GM12878 (cell line): ENCODE measurements around the gene ATXN1. TPM values are rescaled to one million over a fixed set of nuclear protein-coding genes. Genes with fewer than 3 reads are reported as not detected.

Experiments used
- ASH2L ChIP-seq: fragments of 300-600, 200-600 bp; sonication (generic); IDR thresholded peaks from 2 replicates; pipeline ENCODE4 v1.6.1; 2017; ENCODE audit warnings: low read depth, mild to moderate bottlenecking, borderline replicate concordance
- BACH1 ChIP-seq: fragments of 450-650 bp; IDR thresholded peaks from 2 replicates; pipeline ENCODE4 v1.6.1; 2017; ENCODE audit warnings: mild to moderate bottlenecking, borderline replicate concordance
- CHD2 ChIP-seq: IDR thresholded peaks from 2 replicates; pipeline ENCODE4 v1.6.1; 2011; ENCODE audit warnings: low read depth, low read length, improper control_type of control experiment, borderline replicate concordance
- CREB1 ChIP-seq: IDR thresholded peaks from 2 replicates; pipeline ENCODE4 v1.6.1; 2012; ENCODE audit warnings: low read depth, mild to moderate bottlenecking, inconsistent platforms
- EGR1 ChIP-seq, 2 experiments: IDR thresholded peaks; 1 replicate in 1 of 2; 2 replicates in 1 of 2; pipeline ENCODE4 v1.6.1; 2011 to 2012; ENCODE audit warnings: low read depth in 2 of 2, low read length in 2 of 2, borderline replicate concordance in 1 of 2, mild to moderate bottlenecking in 1 of 2, moderate library complexity in 1 of 2
- EZH2 ChIP-seq: IDR thresholded peaks from 2 replicates; pipeline ENCODE4 v1.6.1; 2012; ENCODE audit warnings: low read depth, mild to moderate bottlenecking, control low read depth, inconsistent platforms, low read length, borderline replicate concordance; ENCODE audit not compliant: control insufficient read depth
- GABPA ChIP-seq: IDR thresholded peaks from 2 replicates; pipeline ENCODE4 v1.6.1; 2014; ENCODE audit warnings: antibody characterized with exemption, low read depth, mild to moderate bottlenecking, inconsistent platforms
- GATAD2B ChIP-seq: fragments of 450-650 bp; conservative IDR thresholded peaks from 2 replicates; pipeline ENCODE4 v1.6.1; 2017; ENCODE audit warnings: low read depth, mild to moderate bottlenecking, moderate library complexity
- HCFC1 ChIP-seq: fragments of 150-350 bp; IDR thresholded peaks from 2 replicates; pipeline ENCODE4 v1.6.1; 2014; ENCODE audit warnings: low read length
- HDAC2 ChIP-seq: fragments of 200-600 bp; sonication (generic); IDR thresholded peaks from 2 replicates; pipeline ENCODE4 v1.6.1; 2017
- HDGF ChIP-seq: fragments of 450-650 bp; IDR thresholded peaks from 2 replicates; pipeline ENCODE4 v1.6.1; 2016; ENCODE audit warnings: antibody characterized with exemption
- JUNB ChIP-seq: IDR thresholded peaks from 2 replicates; pipeline ENCODE4 v1.6.1; 2016; ENCODE audit warnings: antibody characterized with exemption, mild to moderate bottlenecking
- JUND ChIP-seq: IDR thresholded peaks from 2 replicates; pipeline ENCODE4 v1.6.1; 2012; ENCODE audit warnings: low read depth, mild to moderate bottlenecking, low read length, improper control_type of control experiment, moderate library complexity
- KAT2A ChIP-seq: conservative IDR thresholded peaks from 2 replicates; pipeline ENCODE4 v1.6.1; 2011; ENCODE audit warnings: low read depth, low read length; ENCODE audit not compliant: control insufficient read depth
- MEF2A ChIP-seq: IDR thresholded peaks from 2 replicates; pipeline ENCODE4 v1.6.1; 2011; ENCODE audit warnings: low read depth, mild to moderate bottlenecking, low read length, moderate library complexity; ENCODE audit not compliant: insufficient read depth
- MEF2B ChIP-seq: fragments of 450-650 bp; IDR thresholded peaks from 2 replicates; pipeline ENCODE4 v1.6.1; 2018; ENCODE audit warnings: mild to moderate bottlenecking, moderate library complexity; ENCODE audit not compliant: partially characterized antibody, poor library complexity, severe bottlenecking
- MXI1 ChIP-seq: fragments of 150-350 bp; IDR thresholded peaks from 2 replicates; pipeline ENCODE4 v1.6.1; 2011; ENCODE audit warnings: low read depth, mild to moderate bottlenecking, inconsistent platforms, low read length, improper control_type of control experiment
- NFYA ChIP-seq: IDR thresholded peaks from 2 replicates; pipeline ENCODE4 v1.6.1; 2011; ENCODE audit warnings: low read depth, mild to moderate bottlenecking, low read length, improper control_type of control experiment, borderline replicate concordance
- NR2F1 ChIP-seq: fragments of 450-650 bp; conservative IDR thresholded peaks from 2 replicates; pipeline ENCODE4 v1.6.1; 2017; ENCODE audit warnings: mild to moderate bottlenecking
- PAX8 ChIP-seq: fragments of 450-650 bp; IDR thresholded peaks from 2 replicates; pipeline ENCODE4 v1.6.1; 2017; ENCODE audit warnings: mild to moderate bottlenecking, moderate library complexity
- POLR2AphosphoS5 ChIP-seq: IDR thresholded peaks from 2 replicates; pipeline ENCODE4 v1.6.1; 2011; ENCODE audit warnings: mild to moderate bottlenecking, low read length, inconsistent platforms
- RB1 ChIP-seq: fragments of 450-650 bp; formaldehyde crosslinking; IDR thresholded peaks from 2 replicates; pipeline ENCODE4 v1.6.1; 2017; ENCODE audit warnings: mild to moderate bottlenecking, borderline replicate concordance
- SUPT20H ChIP-seq: IDR thresholded peaks from 2 replicates; pipeline ENCODE4 v1.6.1; 2011; ENCODE audit warnings: low read depth, mild to moderate bottlenecking, low read length, moderate library complexity, borderline replicate concordance; ENCODE audit not compliant: control insufficient read depth
- TCF12 ChIP-seq: IDR thresholded peaks from 2 replicates; pipeline ENCODE4 v1.6.1; 2011; ENCODE audit warnings: low read depth, mild to moderate bottlenecking, low read length
- YBX1 ChIP-seq: fragments of 450-650 bp; IDR thresholded peaks from 2 replicates; pipeline ENCODE4 v1.6.1; 2016; ENCODE audit warnings: antibody characterized with exemption
- ZNF217 ChIP-seq: fragments of 450-650 bp; IDR thresholded peaks from 2 replicates; pipeline ENCODE4 v1.6.1; 2017; ENCODE audit warnings: antibody characterized with exemption, mild to moderate bottlenecking
- polyA plus RNA-seq, 11 experiments: library from polyadenylated mRNA; depleted of rRNA in 4 of 11; unstranded in 6 of 11; stranded (reverse) in 5 of 11; fragments of >200 nt; fragmentation: Nextera tagmentation in 4 of 11; fragmentation: Illumina TruSeq in 1 of 11; extraction: Ambion mirVana in 4 of 11; extraction: Trizol in 1 of 11; gene quantifications; 1 replicate in 1 of 11; 2 replicates in 10 of 11; pipeline versions ENCODE4 v1.2.1 to v1.2.3, GENCODE V29; 2011 to 2016; ENCODE audit warnings: inconsistent platforms in 2 of 11, missing spikeins in 2 of 11, low read depth in 1 of 11
- total RNA-seq, 4 experiments: library from RNA; depleted of rRNA in 3 of 4; stranded (reverse); fragments of >200 nt in 3 of 4; fragmentation: Illumina TruSeq in 1 of 4; extraction: Trizol in 1 of 4; gene quantifications; 2 replicates each; pipeline versions ENCODE4 v1.2.1 to v1.2.3, GENCODE V29; 2013 to 2021
- TF ChIP-seq, protein P1 (sequence below): IDR thresholded peaks from 2 replicates; pipeline ENCODE4 v1.6.1; 2012; ENCODE audit warnings: low read depth, low read length, improper control_type of control experiment
- TF ChIP-seq, protein P2 (sequence below): IDR thresholded peaks from 2 replicates; pipeline ENCODE4 v1.6.1; 2012; ENCODE audit warnings: low read depth, low read length, improper control_type of control experiment
- TF ChIP-seq, protein P3 (sequence below): IDR thresholded peaks from 2 replicates; pipeline ENCODE4 v1.6.1; 2011; ENCODE audit warnings: low read depth, low read length, improper control_type of control experiment, borderline replicate concordance

The ATXN1 gene
- total and polyA plus RNA-seq, 10 of the 15 experiments (the other 5 are each of a cell fraction or from before 2014, with no cell fraction given), result 12.2 to 51.2 (median 20.5) TPM

DNA sequence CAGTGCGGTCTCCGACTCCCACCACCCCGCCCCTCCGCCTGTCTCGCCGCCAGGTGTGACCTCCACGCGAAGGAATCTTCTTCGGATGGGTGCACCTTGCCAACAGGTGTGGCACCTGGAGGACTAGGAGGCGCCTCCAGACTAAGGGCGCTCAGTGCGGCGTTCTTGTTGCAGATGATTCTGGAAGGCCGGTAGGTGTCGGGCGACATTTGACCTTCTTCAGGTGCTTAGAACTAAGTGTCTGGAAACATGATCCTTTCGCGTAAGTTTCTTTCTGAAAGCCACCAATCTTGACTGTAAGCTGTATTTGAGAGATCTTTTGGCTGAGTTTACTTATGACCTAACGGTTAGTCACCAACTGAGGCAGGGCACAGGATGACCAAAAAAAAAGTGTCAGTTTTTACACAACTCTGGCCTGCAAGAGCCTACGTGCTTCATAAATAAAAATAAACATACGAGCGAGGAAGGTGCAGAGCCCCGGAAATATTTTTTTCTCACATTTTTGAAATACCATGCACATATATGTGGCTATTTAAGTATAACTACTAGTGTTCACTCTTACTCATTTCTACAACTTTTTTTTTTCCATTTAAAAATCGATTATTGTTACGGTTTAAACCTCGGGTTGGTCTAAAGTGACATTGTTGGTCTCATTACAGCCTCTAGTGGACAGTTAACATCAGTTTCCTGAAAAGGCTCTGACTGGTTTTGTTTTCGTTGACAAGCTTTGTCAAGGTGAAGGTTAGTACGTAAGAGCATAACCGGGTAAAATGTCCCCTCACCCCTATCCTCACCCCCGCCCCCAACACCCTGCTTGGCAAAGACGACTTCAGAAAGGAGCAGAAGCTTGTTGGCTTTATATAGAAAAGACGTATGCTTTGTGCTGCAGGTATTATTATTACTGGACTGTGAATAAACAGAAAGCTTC is 1.6 kb upstream of the ATXN1 start (continued):
- TF ChIP-seq, protein P1, sequence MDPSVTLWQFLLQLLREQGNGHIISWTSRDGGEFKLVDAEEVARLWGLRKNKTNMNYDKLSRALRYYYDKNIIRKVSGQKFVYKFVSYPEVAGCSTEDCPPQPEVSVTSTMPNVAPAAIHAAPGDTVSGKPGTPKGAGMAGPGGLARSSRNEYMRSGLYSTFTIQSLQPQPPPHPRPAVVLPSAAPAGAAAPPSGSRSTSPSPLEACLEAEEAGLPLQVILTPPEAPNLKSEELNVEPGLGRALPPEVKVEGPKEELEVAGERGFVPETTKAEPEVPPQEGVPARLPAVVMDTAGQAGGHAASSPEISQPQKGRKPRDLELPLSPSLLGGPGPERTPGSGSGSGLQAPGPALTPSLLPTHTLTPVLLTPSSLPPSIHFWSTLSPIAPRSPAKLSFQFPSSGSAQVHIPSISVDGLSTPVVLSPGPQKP, result no peak
- TF ChIP-seq POLR2AphosphoS5 (no peak), TCF12 (no peak), HCFC1 (no peak), GABPA (no peak), HDGF (no peak), NFYA (no peak), JUNB (peak; percentile 9; the same call in 1 of the 2 replicates), HDAC2 (no peak), CHD2 (no peak), KAT2A (no peak), EZH2 (no peak), MEF2A (no peak), BACH1 (no peak), MXI1 (peak; percentile 83; the same call in 1 of the 2 replicates), ASH2L (no peak), GATAD2B (0 out of 2 replicates have a peak, but pooled peaks have one; percentile 19), CREB1 (peak; percentile 25; the same call in 1 of the 2 replicates), RB1 (no peak), NR2F1 (peak; percentile 88), ZNF217 (peak; percentile 30; the same call in 1 of the 2 replicates), EGR1 (IDR thresholded peaks at IDR 0.05; ENCODE audit: borderline replicate concordance in 1 of 2, low read depth in 2 of 2, low read length in 2 of 2) (no peak), JUND (no peak), PAX8 (no peak), YBX1 (no peak), MEF2B (no peak), SUPT20H (no peak)
- TF ChIP-seq, protein P2, sequence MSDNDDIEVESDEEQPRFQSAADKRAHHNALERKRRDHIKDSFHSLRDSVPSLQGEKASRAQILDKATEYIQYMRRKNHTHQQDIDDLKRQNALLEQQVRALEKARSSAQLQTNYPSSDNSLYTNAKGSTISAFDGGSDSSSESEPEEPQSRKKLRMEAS, result no peak
- TF ChIP-seq, protein P3, sequence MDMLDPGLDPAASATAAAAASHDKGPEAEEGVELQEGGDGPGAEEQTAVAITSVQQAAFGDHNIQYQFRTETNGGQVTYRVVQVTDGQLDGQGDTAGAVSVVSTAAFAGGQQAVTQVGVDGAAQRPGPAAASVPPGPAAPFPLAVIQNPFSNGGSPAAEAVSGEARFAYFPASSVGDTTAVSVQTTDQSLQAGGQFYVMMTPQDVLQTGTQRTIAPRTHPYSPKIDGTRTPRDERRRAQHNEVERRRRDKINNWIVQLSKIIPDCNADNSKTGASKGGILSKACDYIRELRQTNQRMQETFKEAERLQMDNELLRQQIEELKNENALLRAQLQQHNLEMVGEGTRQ, result no peak
